Muscle of leg (tissue), 11 donors: ENCODE measurements around the gene IL22RA1. TPM values are rescaled to one million over a fixed set of nuclear protein-coding genes. Genes with fewer than 3 reads are reported as not detected.

Experiments used
- DNase-seq: peaks from one replicate; pipeline ENCODE4 v3.0.0; 2013
- H3K27ac ChIP-seq: one replicate; pipeline ENCODE4 v1.5.1; 2013; ENCODE audit warnings: mild to moderate bottlenecking, low read length, control low read depth
- H3K27me3 ChIP-seq: one replicate; pipeline ENCODE4 v1.6.1; 2013; ENCODE audit warnings: low read length; ENCODE audit not compliant: control insufficient read depth, insufficient read depth
- H3K36me3 ChIP-seq: one replicate; pipeline ENCODE4 v1.6.1; 2013; ENCODE audit warnings: low read length; ENCODE audit not compliant: control insufficient read depth, insufficient read depth
- H3K4me1 ChIP-seq: one replicate; pipeline ENCODE4 v1.6.1; 2013; ENCODE audit warnings: low read length; ENCODE audit not compliant: control insufficient read depth, insufficient read depth
- H3K4me3 ChIP-seq: one replicate; pipeline ENCODE4 v1.5.1; 2013; ENCODE audit warnings: low read length, control low read depth
- H3K9me3 ChIP-seq: replicated peaks from 2 replicates; pipeline ENCODE4 v1.6.1; 2013; ENCODE audit warnings: low read depth, low read length; ENCODE audit not compliant: control insufficient read depth
- WGBS: methylation state at CpG from one replicate; pipeline ENCODE4 v1.1.5; 2013; ENCODE audit warnings: missing lambda C conversion rate; ENCODE audit not compliant: insufficient coverage; 5-methylcytosine and 5-hydroxymethylcytosine counted together
- polyA plus RNA-seq, 8 donors: library from polyadenylated mRNA; unstranded; fragments of 120-200 nt; gene quantifications; one replicate each; pipeline versions ENCODE4 v1.2.1 to v1.2.3, GENCODE V29; 2013; ENCODE audit warnings: inconsistent platforms in 1 of 8, low replicate concordance in 1 of 8; ENCODE audit not compliant: insufficient read length in 8 of 8, insufficient read depth in 1 of 8
- total RNA-seq: library from RNA; stranded (reverse); fragments of 120-200 nt; gene quantifications from one replicate; pipeline ENCODE4 v1.2.4, GENCODE V29; 2013

IL22RA1 gene
- total and polyA plus RNA-seq, 9 donors: 0.05 to 3.2 (median 0.56) TPM; not detected in 3

GRCh38 chr1:24109686-24110475, 33.1 kb downstream of the IL22RA1 start:
- WGBS: 79% methylated on average over 11 of the region's 15 CpGs
- Histone ChIP-seq H3K4me3 (peak overlapping the region; percentile 67), H3K9me3 (no peaks in the 10 kb centered on the region), H3K27ac (peak overlapping the region; percentile 92), H3K36me3 (peaks cover 27% of the 10 kb centered on the region), H3K4me1 (peaks cover 70% of the 10 kb centered on the region), H3K27me3 (peaks cover 6% of the 10 kb centered on the region)
- no peak for DNase-seq

GRCh38 chr1:24109166-24109483, 33.8 kb downstream of the IL22RA1 start:
- peaks cover 29% of the 10 kb centered on the region for H3K36me3 ChIP-seq
- WGBS: 57% methylated on average over 1 of the region's 1 CpG
- H3K27ac ChIP-seq: peak overlapping the region; percentile 92
- H3K4me3 ChIP-seq: peak overlapping the region; percentile 67
- no peaks in the 10 kb centered on the region for H3K9me3 ChIP-seq
- DNase-seq: no peak
- H3K27me3 ChIP-seq: peaks cover 6% of the 10 kb centered on the region
- H3K4me1 ChIP-seq: peaks cover 77% of the 10 kb centered on the region

- H3K4me1 ChIP-seq: peaks cover 82% of the 10 kb centered on the region
- no peaks in the 10 kb centered on the region for H3K9me3 ChIP-seq
- WGBS: 66% methylated on average over 14 of the region's 22 CpGs
- DNase-seq: no peak
- H3K36me3 ChIP-seq: peaks cover 32% of the 10 kb centered on the region
- peaks cover 6% of the 10 kb centered on the region for H3K27me3 ChIP-seq
- peak overlapping the region; percentile 92 for H3K27ac ChIP-seq
- peak overlapping the region; percentile 67 for H3K4me3 ChIP-seq
These were observed 34.4 kb downstream of the IL22RA1 start for GRCh38 chr1:24108334-24109165.

GRCh38 chr1:24107462-24108138, 35.3 kb downstream of the IL22RA1 start:
- H3K36me3 ChIP-seq: peaks cover 32% of the 10 kb centered on the region
- WGBS: 70% methylated on average over 10 of the region's 18 CpGs
- H3K4me1 ChIP-seq: peaks cover 90% of the 10 kb centered on the region
- H3K4me3 ChIP-seq: peak overlapping the region; percentile 67
- H3K27ac ChIP-seq: peak overlapping the region; percentile 92
- no peak for DNase-seq
- no peaks in the 10 kb centered on the region for H3K9me3 ChIP-seq
- H3K27me3 ChIP-seq: peaks cover 3% of the 10 kb centered on the region

- no peaks in the 10 kb centered on the region for H3K9me3 ChIP-seq
- H3K27me3 ChIP-seq: no peaks in the 10 kb centered on the region
- peaks cover 32% of the 10 kb centered on the region for H3K36me3 ChIP-seq
- H3K4me3 ChIP-seq: no peak overlapping the region
- peak; percentile 52 for DNase-seq
- H3K4me1 ChIP-seq: peaks cover 88% of the 10 kb centered on the region
- peak overlapping the region; percentile 88 for H3K27ac ChIP-seq
- 79% methylated on average over 16 of the region's 19 CpGs for WGBS
These were observed 37.4 kb downstream of the IL22RA1 start for GRCh38 chr1:24105368-24106160.

- H3K4me1 ChIP-seq: peaks cover 88% of the 10 kb centered on the region
These were observed 38.1 kb downstream of the IL22RA1 start for GRCh38 chr1:24104854-24105253.

GRCh38 chr1:24103879-24104278, 39.1 kb downstream of the IL22RA1 start:
- DNase-seq: no peak
- no CpG with 5 or more reads among the region's 3 CpGs for WGBS
- Histone ChIP-seq H3K9me3 (no peaks in the 10 kb centered on the region), H3K36me3 (peaks cover 32% of the 10 kb centered on the region), H3K4me1 (peaks cover 93% of the 10 kb centered on the region), H3K4me3 (no peak overlapping the region), H3K27ac (peak overlapping the region; percentile 88), H3K27me3 (no peaks in the 10 kb centered on the region)

More at GRCh38 chr1:24104854-24105253, 38.1 kb downstream of the IL22RA1 start:
- Histone ChIP-seq H3K36me3 (peaks cover 32% of the 10 kb centered on the region), H3K27me3 (no peaks in the 10 kb centered on the region), H3K4me3 (no peak overlapping the region), H3K27ac (peak overlapping the region; percentile 88), H3K9me3 (no peaks in the 10 kb centered on the region)
- 83% methylated on average over 5 of the region's 7 CpGs for WGBS
- no peak for DNase-seq

- no CpG with 5 or more reads among the region's 3 CpGs for WGBS
- H3K27ac ChIP-seq: peak overlapping the region; percentile 88
- H3K9me3 ChIP-seq: no peaks in the 10 kb centered on the region
- no peak for DNase-seq
- peaks cover 36% of the 10 kb centered on the region for H3K36me3 ChIP-seq
- H3K4me3 ChIP-seq: no peak overlapping the region
- no peaks in the 10 kb centered on the region for H3K27me3 ChIP-seq
- H3K4me1 ChIP-seq: peaks cover 93% of the 10 kb centered on the region
These were observed 39.5 kb downstream of the IL22RA1 start for GRCh38 chr1:24103408-24103807.

- WGBS: 66% methylated on average over 8 of the region's 8 CpGs
- no peak overlapping the region for H3K4me3 ChIP-seq
- no peaks in the 10 kb centered on the region for H3K27me3 ChIP-seq
- peak overlapping the region; percentile 88 for H3K27ac ChIP-seq
- H3K9me3 ChIP-seq: no peaks in the 10 kb centered on the region
- DNase-seq: peak; percentile 82
- peaks cover 93% of the 10 kb centered on the region for H3K4me1 ChIP-seq
- peaks cover 33% of the 10 kb centered on the region for H3K36me3 ChIP-seq
These were observed 40.0 kb downstream of the IL22RA1 start for GRCh38 chr1:24102961-24103360.
